ENCODE measurements around the gene CDK12.
"Not testable (repeated sequence)": the region's sequence is repeated elsewhere in the genome, so short reads cannot be mapped to it uniquely, and the experiment has no call there.

Gene CDK12

GRCh38 chr17:39461113-39461925 lies at the start of gene CDK12:
Gene CDK12 (plus strand): TSS chr17:39461486. CDS start chr17:39462072, 586 bp downstream.
- peak within 1 kb of the TSS; percentile 86 to 91 for H3K4me3 Mint-ChIP-seq
- ATAC-seq (replicated peaks) (peak; percentile 88 to 89), DNase-seq (peak; percentile 94)
- no peaks in the 10 kb centered on the region for H3K9me3 Mint-ChIP-seq
- H3K36me3 Mint-ChIP-seq = peaks cover 20 to 21% of the 10 kb centered on the region in 2 donors
- peaks cover 14 to 35% of the 10 kb centered on the region in 2 donors for H3K4me1 Mint-ChIP-seq
- H3K27ac Mint-ChIP-seq = peak within 1 kb of the TSS; percentile 96
- H3K27me3 Mint-ChIP-seq = no peaks in the 10 kb centered on the region

- no peak for ATAC-seq (replicated peaks)
- peaks cover 28 to 34% of the 10 kb centered on the region in 2 donors for H3K36me3 Mint-ChIP-seq
- no peaks in the 10 kb centered on the region for H3K27me3 Mint-ChIP-seq
- no peak overlapping the region for H3K27ac Mint-ChIP-seq
- DNase-seq = no peak
- H3K4me3 Mint-ChIP-seq = no peak overlapping the region
- H3K4me1 Mint-ChIP-seq = no peaks in the 10 kb centered on the region
- no peaks in the 10 kb centered on the region for H3K9me3 Mint-ChIP-seq
These were observed 45.1 kb upstream of the CDK12 start for GRCh38 chr17:39416141-39416540.

GRCh38 chr17:39429600-39429999 lies 31.7 kb upstream of the CDK12 start:
- no peak for DNase-seq
- H3K9me3 Mint-ChIP-seq = no peaks in the 10 kb centered on the region
- no peak for ATAC-seq (replicated peaks)
- H3K4me1 Mint-ChIP-seq = no peaks in the 10 kb centered on the region
- H3K27me3 Mint-ChIP-seq = no peaks in the 10 kb centered on the region
- peaks cover 23 to 31% of the 10 kb centered on the region in 2 donors for H3K36me3 Mint-ChIP-seq
- no peak overlapping the region for H3K27ac Mint-ChIP-seq
- H3K4me3 Mint-ChIP-seq = no peak overlapping the region

GRCh38 chr17:39439868-39440267 lies 21.4 kb upstream of the CDK12 start:
- ATAC-seq (replicated peaks); H3K9me3 Mint-ChIP-seq; H3K27me3 Mint-ChIP-seq; H3K4me1 Mint-ChIP-seq; H3K27ac Mint-ChIP-seq; H3K4me3 Mint-ChIP-seq; DNase-seq: not testable (repeated sequence)
- H3K36me3 Mint-ChIP-seq = peaks cover 30 to 33% of the 10 kb centered on the region in 2 donors

GRCh38 chr17:39443326-39443725 lies 18.0 kb upstream of the CDK12 start:
- no peak for DNase-seq
- H3K27me3 Mint-ChIP-seq = no peaks in the 10 kb centered on the region
- H3K4me3 Mint-ChIP-seq = no peak overlapping the region
- peaks cover 3 to 5% of the 10 kb centered on the region in 2 donors for H3K4me1 Mint-ChIP-seq
- H3K27ac Mint-ChIP-seq = no peak overlapping the region
- H3K9me3 Mint-ChIP-seq = no peaks in the 10 kb centered on the region
- no peak for ATAC-seq (replicated peaks)
- peaks cover 38 to 48% of the 10 kb centered on the region in 2 donors for H3K36me3 Mint-ChIP-seq

GRCh38 chr17:39447561-39447960 lies 13.7 kb upstream of the CDK12 start:
- Mint-ChIP-seq H3K36me3 (peaks cover 28 to 32% of the 10 kb centered on the region in 2 donors), H3K27ac (no peak overlapping the region)
- ATAC-seq (replicated peaks) = no peak

GRCh38 chr17:39450051-39450450 lies 11.2 kb upstream of the CDK12 start:
- DNase-seq (no peak), ATAC-seq (replicated peaks) (no peak)
- Mint-ChIP-seq H3K4me1 (peaks cover 7 to 10% of the 10 kb centered on the region in 2 donors), H3K36me3 (peaks cover 16 to 21% of the 10 kb centered on the region in 2 donors), H3K4me3 (peak overlapping the region; percentile 97 to 98), H3K27ac (no peak overlapping the region), H3K27me3 (no peaks in the 10 kb centered on the region), H3K9me3 (no peaks in the 10 kb centered on the region)

More at GRCh38 chr17:39447561-39447960, 13.7 kb upstream of the CDK12 start:
- Mint-ChIP-seq H3K27me3 (no peaks in the 10 kb centered on the region), H3K4me3 (no peak overlapping the region), H3K9me3 (no peaks in the 10 kb centered on the region), H3K4me1 (peaks cover 8 to 15% of the 10 kb centered on the region in 2 donors)
- no peak for DNase-seq

- peak; percentile 95 for DNase-seq
These were observed 10.3 kb upstream of the CDK12 start, which contains the start of gene MED1 for GRCh38 chr17:39450847-39451581. Gene MED1 (minus strand): TSS chr17:39451263. CDS start chr17:39451062, 201 bp downstream.

GRCh38 chr17:39455919-39456318 lies 5.4 kb upstream of the CDK12 start:
- Mint-ChIP-seq H3K4me1 (peaks cover 4 to 5% of the 10 kb centered on the region in 2 donors), H3K36me3 (no peaks in the 10 kb centered on the region), H3K27ac (no peak overlapping the region), H3K9me3 (no peaks in the 10 kb centered on the region), H3K27me3 (no peaks in the 10 kb centered on the region), H3K4me3 (no peak overlapping the region)
- no peak for ATAC-seq (replicated peaks)
- no peak for DNase-seq

More at GRCh38 chr17:39450847-39451581, 10.3 kb upstream of the CDK12 start, which contains the start of gene MED1:
- Mint-ChIP-seq H3K27me3 (no peaks in the 10 kb centered on the region), H3K36me3 (peaks cover 16 to 18% of the 10 kb centered on the region in 2 donors), H3K4me1 (peaks cover 7 to 10% of the 10 kb centered on the region in 2 donors), H3K4me3 (peak within 1 kb of the TSS; percentile 97 to 98), H3K27ac (peak within 1 kb of the TSS; percentile 99), H3K9me3 (no peaks in the 10 kb centered on the region)
- peak; percentile 99 to 100 for ATAC-seq (replicated peaks)

GRCh38 chr17:39461926-39462569 lies 762 bp downstream of the CDK12 start:
- Mint-ChIP-seq H3K9me3 (no peaks in the 10 kb centered on the region), H3K4me3 (peak overlapping the region; percentile 86 to 91), H3K27ac (peak overlapping the region; percentile 96), H3K27me3 (no peaks in the 10 kb centered on the region), H3K36me3 (peaks cover 20 to 23% of the 10 kb centered on the region in 2 donors), H3K4me1 (peaks cover 14 to 40% of the 10 kb centered on the region in 2 donors)
- ATAC-seq (replicated peaks) = peak; percentile 10 to 19
- no peak for DNase-seq

GRCh38 chr17:39462631-39463375 lies 1.5 kb downstream of the CDK12 start:
- DNase-seq = no peak
- Mint-ChIP-seq H3K9me3 (no peaks in the 10 kb centered on the region), H3K4me3 (peak overlapping the region; percentile 86 to 91), H3K36me3 (peaks cover 20 to 29% of the 10 kb centered on the region in 2 donors), H3K27ac (peak overlapping the region; percentile 96), H3K4me1 (peaks cover 14 to 46% of the 10 kb centered on the region in 2 donors), H3K27me3 (no peaks in the 10 kb centered on the region)
- ATAC-seq (replicated peaks) = no peak

- not testable (repeated sequence) for ATAC-seq (replicated peaks); H3K27me3 Mint-ChIP-seq; DNase-seq; H3K27ac Mint-ChIP-seq; H3K9me3 Mint-ChIP-seq
- Mint-ChIP-seq H3K4me1 (peaks cover 14 to 46% of the 10 kb centered on the region in 2 donors), H3K36me3 (peaks cover 20 to 29% of the 10 kb centered on the region in 2 donors), H3K4me3 (peak overlapping the region; percentile 86 to 91)
These were observed 3.4 kb downstream of the CDK12 start for GRCh38 chr17:39464639-39465181.

GRCh38 chr17:39468610-39469009 lies 7.3 kb downstream of the CDK12 start:
- not testable (repeated sequence) for H3K4me3 Mint-ChIP-seq; H3K27ac Mint-ChIP-seq; ATAC-seq (replicated peaks); H3K9me3 Mint-ChIP-seq; DNase-seq; H3K27me3 Mint-ChIP-seq
- peaks cover 12 to 37% of the 10 kb centered on the region in 2 donors for H3K4me1 Mint-ChIP-seq
- H3K36me3 Mint-ChIP-seq = peaks cover 25 to 29% of the 10 kb centered on the region in 2 donors
